Smooth muscle cell (in vitro differentiated cells): ENCODE measurements around the gene ATP2A2. TPM values are rescaled to one million over a fixed set of nuclear protein-coding genes. Genes with fewer than 3 reads are reported as not detected.

Experiments
- DNase-seq: peaks from one replicate; lab custom pipeline; 2025; ENCODE audit not compliant: unreplicated experiment; lab: John Stamatoyannopoulos, UW
- H2AFZ ChIP-seq: fragments of 200-600 bp; sonication (generic); 2 replicates; pipeline ENCODE4 v1.6.0; 2016; ENCODE audit warnings: antibody characterized with exemption, low read depth, mild to moderate bottlenecking
- H3F3A ChIP-seq: fragments of 200-600 bp; sonication (generic); 2 replicates; pipeline ENCODE4 v1.6.0; 2017; ENCODE audit warnings: antibody characterized with exemption, low read depth
- H3K27ac ChIP-seq: fragments of 200-600 bp; sonication (generic); 2 replicates; pipeline ENCODE4 v1.5.1; 2016; ENCODE audit warnings: low read depth, mild to moderate bottlenecking
- H3K27me3 ChIP-seq: fragments of 200-600 bp; sonication (generic); 2 replicates; pipeline ENCODE4 v1.6.1; 2016; ENCODE audit warnings: low read depth, mild to moderate bottlenecking
- H3K36me3 ChIP-seq: fragments of 200-600 bp; sonication (generic); 2 replicates; pipeline ENCODE4 v1.5.1; 2016; ENCODE audit warnings: low read depth
- H3K4me1 ChIP-seq: fragments of 200-600 bp; sonication (generic); 2 replicates; pipeline ENCODE4 v1.5.1; 2016; ENCODE audit warnings: low read depth
- H3K4me2 ChIP-seq: fragments of 200-600 bp; sonication (generic); 2 replicates; pipeline ENCODE4 v1.6.0; 2016; ENCODE audit warnings: mild to moderate bottlenecking
- H3K4me3 ChIP-seq: fragments of 200-600 bp; sonication (generic); 2 replicates; pipeline ENCODE4 v1.5.1; 2016; ENCODE audit warnings: mild to moderate bottlenecking
- H3K79me2 ChIP-seq: fragments of 200-600 bp; sonication (generic); 2 replicates; pipeline ENCODE4 v1.6.0; 2016; ENCODE audit warnings: low read depth, mild to moderate bottlenecking
- H3K9ac ChIP-seq: fragments of 200-600 bp; sonication (generic); 2 replicates; pipeline ENCODE4 v1.6.0; 2016; ENCODE audit warnings: low read depth
- H3K9me3 ChIP-seq: fragments of 200-600 bp; sonication (generic); replicated peaks from 2 replicates; pipeline ENCODE4 v1.5.1; 2016; ENCODE audit warnings: low read depth
- H4K20me1 ChIP-seq: fragments of 200-600 bp; sonication (generic); 2 replicates; pipeline ENCODE4 v1.6.0; 2016; ENCODE audit warnings: low read depth
- WGBS: methylation state at CpG from one replicate; pipeline ENCODE4 v1.1.7; 2016; ENCODE audit warnings: low lambda C conversion rate; 5-methylcytosine and 5-hydroxymethylcytosine counted together
- polyA plus RNA-seq: library from polyadenylated mRNA; unstranded; fragments of >200 nt; fragmentation: Nextera tagmentation; extraction: Ambion mirVana; gene quantifications from 2 replicates; pipeline ENCODE4 v1.2.1, GENCODE V29; 2016
- total RNA-seq: library from RNA; depleted of rRNA; stranded (reverse); fragments of >200 nt; gene quantifications from 2 replicates; pipeline ENCODE4 v1.2.3, GENCODE V29; 2014
- TF ChIP-seq, protein P1 (sequence below): fragments of 200-600 bp; sonication (generic); IDR thresholded peaks from 2 replicates; pipeline ENCODE4 v1.5.1; 2017; ENCODE audit warnings: borderline replicate concordance, mild to moderate bottlenecking, antibody characterized with exemption; ENCODE audit not compliant: insufficient read depth, poor library complexity, severe bottlenecking

ATP2A2 gene
- total and polyA plus RNA-seq, 2 experiments from 2014 or later, result 47.6 to 104 TPM

GRCh38 chr12:110348431-110349059 lies 67.5 kb downstream of the ATP2A2 start:
- Histone ChIP-seq H3K4me1 (no peaks in the 10 kb centered on the region), H3K79me2 (no peaks in the 10 kb centered on the region)
- 95% methylated on average over 7 of the region's 7 CpGs for WGBS

DNA sequence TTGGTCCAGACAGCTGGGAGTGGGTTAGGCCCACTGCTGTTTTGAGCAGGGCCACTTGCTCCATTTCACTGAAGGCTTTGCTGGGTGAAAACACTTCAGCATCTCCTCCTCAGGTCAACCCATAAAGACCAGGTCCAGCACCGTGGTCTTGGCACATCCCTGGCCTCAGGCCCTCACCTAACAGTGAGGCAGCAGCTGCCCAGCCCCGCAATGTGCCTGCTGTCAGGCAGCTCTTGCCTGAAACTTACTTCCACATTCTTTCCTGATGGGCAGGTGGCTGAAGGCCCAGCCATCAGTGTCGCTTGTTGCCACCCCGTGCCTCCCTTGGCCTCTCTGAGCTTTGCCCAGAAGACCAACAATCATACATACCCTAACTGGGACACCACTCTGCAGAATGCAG lies 68.0 kb downstream of the ATP2A2 start:
- Histone ChIP-seq H3K27me3 (no peaks in the 10 kb centered on the region), H3K9me3 (no peaks in the 10 kb centered on the region), H3F3A (peaks cover 13% of the 10 kb centered on the region), H4K20me1 (peaks cover 10% of the 10 kb centered on the region), H3K4me2 (no peak overlapping the region), H2AFZ (no peak overlapping the region), H3K79me2 (no peaks in the 10 kb centered on the region), H3K36me3 (peaks cover 16% of the 10 kb centered on the region), H3K4me3 (no peak overlapping the region), H3K27ac (no peak overlapping the region), H3K9ac (no peak overlapping the region), H3K4me1 (no peaks in the 10 kb centered on the region)
- WGBS, result 97% methylated on average over 4 of the region's 4 CpGs
- TF ChIP-seq, protein P1, sequence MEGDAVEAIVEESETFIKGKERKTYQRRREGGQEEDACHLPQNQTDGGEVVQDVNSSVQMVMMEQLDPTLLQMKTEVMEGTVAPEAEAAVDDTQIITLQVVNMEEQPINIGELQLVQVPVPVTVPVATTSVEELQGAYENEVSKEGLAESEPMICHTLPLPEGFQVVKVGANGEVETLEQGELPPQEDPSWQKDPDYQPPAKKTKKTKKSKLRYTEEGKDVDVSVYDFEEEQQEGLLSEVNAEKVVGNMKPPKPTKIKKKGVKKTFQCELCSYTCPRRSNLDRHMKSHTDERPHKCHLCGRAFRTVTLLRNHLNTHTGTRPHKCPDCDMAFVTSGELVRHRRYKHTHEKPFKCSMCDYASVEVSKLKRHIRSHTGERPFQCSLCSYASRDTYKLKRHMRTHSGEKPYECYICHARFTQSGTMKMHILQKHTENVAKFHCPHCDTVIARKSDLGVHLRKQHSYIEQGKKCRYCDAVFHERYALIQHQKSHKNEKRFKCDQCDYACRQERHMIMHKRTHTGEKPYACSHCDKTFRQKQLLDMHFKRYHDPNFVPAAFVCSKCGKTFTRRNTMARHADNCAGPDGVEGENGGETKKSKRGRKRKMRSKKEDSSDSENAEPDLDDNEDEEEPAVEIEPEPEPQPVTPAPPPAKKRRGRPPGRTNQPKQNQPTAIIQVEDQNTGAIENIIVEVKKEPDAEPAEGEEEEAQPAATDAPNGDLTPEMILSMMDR, result no peak
- DNase-seq, result no peak

More at GRCh38 chr12:110348431-110349059, 67.5 kb downstream of the ATP2A2 start:
- Histone ChIP-seq H3K4me3 (no peak overlapping the region), H3K27ac (no peak overlapping the region), H4K20me1 (peaks cover 16% of the 10 kb centered on the region), H2AFZ (no peak overlapping the region), H3K9me3 (no peaks in the 10 kb centered on the region), H3K36me3 (peaks cover 20% of the 10 kb centered on the region), H3K4me2 (no peak overlapping the region), H3K9ac (no peak overlapping the region), H3K27me3 (no peaks in the 10 kb centered on the region), H3F3A (peaks cover 9% of the 10 kb centered on the region)
- TF ChIP-seq, protein P1, result no peak
- no peak for DNase-seq

GRCh38 chr12:110349514-110350151 lies 68.6 kb downstream of the ATP2A2 start:
- Histone ChIP-seq H3K4me3 (no peak overlapping the region), H3K9me3 (no peaks in the 10 kb centered on the region), H3K9ac (no peak overlapping the region), H3K4me1 (no peaks in the 10 kb centered on the region), H3K36me3 (peaks cover 12% of the 10 kb centered on the region), H4K20me1 (peaks cover 5% of the 10 kb centered on the region), H3K27ac (no peak overlapping the region), H3K79me2 (no peaks in the 10 kb centered on the region), H2AFZ (no peak overlapping the region), H3K4me2 (no peak overlapping the region), H3F3A (peaks cover 13% of the 10 kb centered on the region), H3K27me3 (no peaks in the 10 kb centered on the region)
- 82% methylated on average over 12 of the region's 12 CpGs for WGBS
- DNase-seq, result no peak
- TF ChIP-seq, protein P1, result no peak

DNA sequence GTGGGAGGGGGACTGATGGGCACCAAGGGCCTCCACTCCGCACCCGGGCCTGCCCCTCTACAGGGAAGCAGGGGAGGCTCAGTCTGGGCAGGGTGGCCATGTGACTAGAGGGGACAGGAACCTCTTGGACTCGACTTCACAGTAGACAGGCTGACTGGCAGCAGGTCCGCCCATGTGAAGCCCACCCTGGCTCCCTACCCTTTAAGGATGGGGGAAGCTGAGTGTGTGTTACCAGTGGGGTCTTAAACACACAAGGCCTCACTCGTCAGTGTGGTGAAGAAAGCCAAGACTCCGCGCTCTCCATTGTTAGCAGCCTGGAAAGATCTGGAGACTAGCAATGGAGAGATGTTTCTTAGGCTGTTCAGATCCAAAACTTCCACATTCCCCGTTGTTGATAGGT lies 70.1 kb downstream of the ATP2A2 start:
- H3K27ac ChIP-seq, result no peak overlapping the region
- no peak overlapping the region for H3K4me2 ChIP-seq
- H3K27me3 ChIP-seq, result no peaks in the 10 kb centered on the region
- no peaks in the 10 kb centered on the region for H3K9me3 ChIP-seq
- whole genome bisulfite sequencing, result 96% methylated on average over 8 of the region's 8 CpGs
- TF ChIP-seq, protein P1, result no peak
- H3K79me2 ChIP-seq, result no peaks in the 10 kb centered on the region
- no peak overlapping the region for H2AFZ ChIP-seq
- H3K4me1 ChIP-seq, result no peaks in the 10 kb centered on the region
- peaks cover 12% of the 10 kb centered on the region for H3K36me3 ChIP-seq
- no peak overlapping the region for H3K4me3 ChIP-seq
- peaks cover 13% of the 10 kb centered on the region for H3F3A ChIP-seq
- H3K9ac ChIP-seq, result no peak overlapping the region
- peaks cover 5% of the 10 kb centered on the region for H4K20me1 ChIP-seq
- no peak for DNase-seq
